Measurements from ENCODE around the gene RUBCNL.

RUBCNL gene

GRCh38 chr13:46372071-46372470 lies 15.0 kb downstream of the RUBCNL start:
- no peaks in the 10 kb centered on the region for H3K4me1 ChIP-seq
- TF ChIP-seq CTCF (IDR thresholded peaks at IDR 0.05), result no peak
- no peak overlapping the region for H3K9ac ChIP-seq

DNA sequence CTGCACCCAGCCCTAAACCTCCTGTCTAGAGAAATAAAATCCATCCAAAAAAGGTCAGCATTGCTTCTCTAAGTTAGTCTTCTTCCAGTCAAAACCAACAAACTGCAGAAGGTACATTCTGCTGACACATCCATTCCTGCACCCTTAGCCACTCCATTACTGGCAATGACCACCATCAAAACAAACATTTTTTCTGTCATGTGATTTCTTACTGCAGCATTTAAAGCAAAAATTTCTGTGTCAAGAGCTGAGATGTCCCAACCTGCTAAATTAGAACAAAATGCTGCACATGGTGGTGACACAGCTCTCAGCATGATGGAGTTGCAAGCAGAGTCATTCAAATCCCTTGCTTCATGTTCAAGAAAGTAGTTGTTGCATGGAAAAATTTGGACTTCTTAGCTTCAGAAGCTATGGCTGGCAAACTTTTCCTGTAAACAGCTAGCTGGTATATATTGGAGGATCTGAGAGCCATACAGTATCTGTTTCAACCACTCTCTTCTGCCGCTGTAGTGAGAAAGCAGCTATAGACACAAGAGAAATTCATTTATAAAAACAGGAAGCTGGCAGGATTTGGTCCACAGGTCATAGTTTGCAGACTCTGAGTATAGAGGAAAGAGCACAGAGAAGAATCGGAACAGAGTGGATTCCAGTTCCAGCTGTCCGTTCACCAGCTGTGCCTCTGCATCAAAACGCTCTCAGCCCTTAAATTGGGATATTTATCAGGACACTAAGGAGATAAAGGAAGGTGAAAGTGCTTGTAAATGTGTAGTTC lies 17.4 kb downstream of the RUBCNL start:
- H3K27me3 ChIP-seq (ENCODE audit: control insufficient read depth, insufficient read depth, low read length), result no peaks in the 10 kb centered on the region
- H3K4me3 ChIP-seq (ENCODE audit: low read depth, low read length), result no peak overlapping the region
- no peaks in the 10 kb centered on the region for H3K4me1 ChIP-seq
- no peak overlapping the region for H2AFZ ChIP-seq
- H3K9me3 ChIP-seq (ENCODE audit: control insufficient read depth, low read length), result no peaks in the 10 kb centered on the region
- H3K36me3 ChIP-seq (ENCODE audit: control insufficient read depth, insufficient read depth, low read length), result no peaks in the 10 kb centered on the region
- no peaks in the 10 kb centered on the region for H3K79me2 ChIP-seq
- TF ChIP-seq CTCF (IDR thresholded peaks at IDR 0.05), result no peak
- H3K27ac ChIP-seq, result no peak overlapping the region
- H3K9ac ChIP-seq, result no peak overlapping the region
- no peak overlapping the region for H3K4me2 ChIP-seq (ENCODE audit: low read length)

More at GRCh38 chr13:46372071-46372470, 15.0 kb downstream of the RUBCNL start:
- H3K9me3 ChIP-seq (ENCODE audit: control insufficient read depth, low read length), result no peaks in the 10 kb centered on the region
- H3K36me3 ChIP-seq (ENCODE audit: control insufficient read depth, insufficient read depth, low read length), result no peaks in the 10 kb centered on the region
- no peak overlapping the region for H3K27ac ChIP-seq
- H3K79me2 ChIP-seq, result no peaks in the 10 kb centered on the region
- H3K27me3 ChIP-seq (ENCODE audit: control insufficient read depth, insufficient read depth, low read length), result no peaks in the 10 kb centered on the region
- H3K4me3 ChIP-seq (ENCODE audit: low read depth, low read length), result no peak overlapping the region
- H3K4me2 ChIP-seq (ENCODE audit: low read length), result no peak overlapping the region
- H2AFZ ChIP-seq, result no peak overlapping the region

DNA sequence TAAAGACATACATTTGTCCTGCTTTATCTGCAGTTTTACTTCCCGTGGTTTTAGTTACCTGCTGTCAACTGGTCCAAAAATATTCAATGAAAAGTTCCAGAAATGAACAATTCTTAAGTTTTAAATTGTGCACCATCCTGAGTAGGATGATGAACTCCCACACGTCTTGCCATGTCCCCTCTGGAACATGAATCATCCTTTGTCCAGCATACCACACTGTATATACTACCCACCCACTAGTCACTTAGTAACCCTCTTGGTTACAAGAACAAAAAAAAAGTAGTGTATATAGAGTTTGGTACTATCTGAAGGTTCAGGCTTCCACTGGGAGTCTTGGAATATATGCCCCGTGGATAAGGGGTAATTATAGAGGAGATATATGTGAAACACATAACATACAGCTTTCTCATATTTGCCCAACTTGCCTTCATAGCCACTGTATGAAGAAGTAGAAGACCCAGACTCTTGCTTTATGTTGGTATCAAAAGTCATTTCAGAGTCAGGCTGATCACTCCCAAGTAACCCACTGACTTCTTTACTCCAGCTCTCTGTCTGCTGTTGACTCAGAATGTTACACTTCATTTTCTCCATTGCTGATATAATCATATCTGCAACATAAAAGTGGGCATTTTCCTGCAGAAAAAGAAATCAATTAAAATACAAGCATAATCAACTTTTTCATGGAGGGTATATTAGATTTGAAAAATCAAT lies 19.3 kb downstream of the RUBCNL start:
- Histone ChIP-seq H3K27ac (no peak overlapping the region), H3K79me2 (no peaks in the 10 kb centered on the region), H3K4me2 (ENCODE audit: low read length) (no peak overlapping the region), H3K9me3 (ENCODE audit: control insufficient read depth, low read length) (no peaks in the 10 kb centered on the region), H3K9ac (no peak overlapping the region), H3K4me1 (no peaks in the 10 kb centered on the region), H3K4me3 (ENCODE audit: low read depth, low read length) (no peak overlapping the region), H3K36me3 (ENCODE audit: control insufficient read depth, insufficient read depth, low read length) (no peaks in the 10 kb centered on the region), H2AFZ (no peak overlapping the region), H3K27me3 (ENCODE audit: control insufficient read depth, insufficient read depth, low read length) (no peaks in the 10 kb centered on the region)
- TF ChIP-seq CTCF (IDR thresholded peaks at IDR 0.05), result no peak

DNA sequence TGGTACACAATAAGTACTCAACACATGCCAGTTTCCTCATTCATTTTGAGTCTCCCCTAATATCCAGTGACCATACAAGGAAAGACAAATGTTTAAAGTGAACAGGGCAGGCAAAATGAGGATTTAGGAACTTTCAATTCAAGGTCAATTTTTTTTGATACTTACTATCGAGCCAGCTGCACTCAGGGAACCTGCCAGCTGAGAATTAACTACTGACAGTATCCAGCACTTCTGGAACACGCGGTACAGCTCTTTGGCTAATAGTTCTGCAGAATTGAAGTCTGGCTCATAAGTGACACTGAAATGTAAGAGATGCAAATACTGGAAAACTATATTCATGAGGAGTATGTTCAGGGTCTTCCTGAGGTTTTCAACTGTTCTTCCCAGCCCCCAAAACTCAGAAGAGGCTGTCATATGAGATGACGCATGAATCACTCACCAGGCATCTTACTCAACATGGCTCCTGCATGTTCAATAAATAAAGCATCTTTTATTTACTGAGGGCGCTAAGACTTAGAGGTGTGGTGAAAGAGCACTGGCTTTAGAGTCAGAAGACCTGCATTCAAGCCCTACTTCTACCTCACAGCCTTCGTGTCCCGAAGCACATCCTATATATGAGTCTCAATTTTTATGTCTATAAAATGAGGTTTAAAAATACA lies 25.6 kb downstream of the RUBCNL start:
- Histone ChIP-seq H3K79me2 (no peaks in the 10 kb centered on the region), H3K27me3 (ENCODE audit: control insufficient read depth, insufficient read depth, low read length) (no peaks in the 10 kb centered on the region), H3K27ac (no peak overlapping the region), H3K4me1 (no peaks in the 10 kb centered on the region), H3K36me3 (ENCODE audit: control insufficient read depth, insufficient read depth, low read length) (no peaks in the 10 kb centered on the region), H2AFZ (no peak overlapping the region), H3K4me2 (ENCODE audit: low read length) (no peak overlapping the region), H3K4me3 (ENCODE audit: low read depth, low read length) (no peak overlapping the region), H3K9ac (no peak overlapping the region), H3K9me3 (ENCODE audit: control insufficient read depth, low read length) (no peaks in the 10 kb centered on the region)
- TF ChIP-seq CTCF (IDR thresholded peaks at IDR 0.05), result no peak
